KMS-11 (cell line): ENCODE results near the gene AIRE.

ENCODE experiments used
- H2AFZ ChIP-seq: fragments of 200-600 bp; sonication (generic); 2 replicates; pipeline ENCODE4 v1.6.1; 2016; ENCODE audit warnings: antibody characterized with exemption, mixed run types, low read depth
- H3K27ac ChIP-seq: fragments of 200-600 bp; sonication (generic); 2 replicates; pipeline ENCODE4 v1.6.1; 2016; ENCODE audit warnings: mild to moderate bottlenecking, mixed run types
- H3K27me3 ChIP-seq: fragments of 200-600 bp; sonication (generic); 2 replicates; pipeline ENCODE4 v1.6.1; 2017; ENCODE audit warnings: mild to moderate bottlenecking, low read depth, mixed run types, moderate library complexity; ENCODE audit not compliant: insufficient read depth
- H3K36me3 ChIP-seq: fragments of 200-600 bp; sonication (generic); 2 replicates; pipeline ENCODE4 v1.6.1; 2017; ENCODE audit warnings: mild to moderate bottlenecking, mixed run types; ENCODE audit not compliant: insufficient read depth
- H3K4me1 ChIP-seq: fragments of 200-600 bp; sonication (generic); 2 replicates; pipeline ENCODE4 v1.6.1; 2016; ENCODE audit warnings: mild to moderate bottlenecking, low read depth, mixed run types; ENCODE audit not compliant: poor library complexity, severe bottlenecking
- H3K4me2 ChIP-seq: fragments of 200-600 bp; sonication (generic); 2 replicates; pipeline ENCODE4 v1.7.0; 2016; ENCODE audit warnings: mild to moderate bottlenecking, mixed run types
- H3K4me3 ChIP-seq: fragments of 200-600 bp; sonication (generic); IDR thresholded peaks from 2 replicates; pipeline ENCODE4 v1.6.1; 2017; ENCODE audit warnings: low read depth, low read length, mixed read lengths; ENCODE audit not compliant: insufficient read depth
- H3K79me2 ChIP-seq: fragments of 200-600 bp; sonication (generic); 2 replicates; pipeline ENCODE4 v1.6.1; 2016; ENCODE audit warnings: low read depth, mixed run types; ENCODE audit not compliant: insufficient read depth
- H3K9ac ChIP-seq: fragments of 200-600 bp; sonication (generic); 2 replicates; pipeline ENCODE4 v1.6.1; 2016; ENCODE audit warnings: mild to moderate bottlenecking, mixed run types
- H4K20me1 ChIP-seq: fragments of 200-600 bp; sonication (generic); 2 replicates; pipeline ENCODE4 v1.6.1; 2016; ENCODE audit warnings: mild to moderate bottlenecking, mixed run types; ENCODE audit not compliant: insufficient read depth
- TF ChIP-seq, protein P1 (sequence below): fragments of 200-600 bp; sonication (generic); conservative IDR thresholded peaks from 2 replicates; pipeline ENCODE4 v1.6.1; 2017; ENCODE audit warnings: low read depth, mild to moderate bottlenecking, antibody characterized with exemption, low read length, moderate library complexity, mixed read lengths

Gene AIRE

DNA sequence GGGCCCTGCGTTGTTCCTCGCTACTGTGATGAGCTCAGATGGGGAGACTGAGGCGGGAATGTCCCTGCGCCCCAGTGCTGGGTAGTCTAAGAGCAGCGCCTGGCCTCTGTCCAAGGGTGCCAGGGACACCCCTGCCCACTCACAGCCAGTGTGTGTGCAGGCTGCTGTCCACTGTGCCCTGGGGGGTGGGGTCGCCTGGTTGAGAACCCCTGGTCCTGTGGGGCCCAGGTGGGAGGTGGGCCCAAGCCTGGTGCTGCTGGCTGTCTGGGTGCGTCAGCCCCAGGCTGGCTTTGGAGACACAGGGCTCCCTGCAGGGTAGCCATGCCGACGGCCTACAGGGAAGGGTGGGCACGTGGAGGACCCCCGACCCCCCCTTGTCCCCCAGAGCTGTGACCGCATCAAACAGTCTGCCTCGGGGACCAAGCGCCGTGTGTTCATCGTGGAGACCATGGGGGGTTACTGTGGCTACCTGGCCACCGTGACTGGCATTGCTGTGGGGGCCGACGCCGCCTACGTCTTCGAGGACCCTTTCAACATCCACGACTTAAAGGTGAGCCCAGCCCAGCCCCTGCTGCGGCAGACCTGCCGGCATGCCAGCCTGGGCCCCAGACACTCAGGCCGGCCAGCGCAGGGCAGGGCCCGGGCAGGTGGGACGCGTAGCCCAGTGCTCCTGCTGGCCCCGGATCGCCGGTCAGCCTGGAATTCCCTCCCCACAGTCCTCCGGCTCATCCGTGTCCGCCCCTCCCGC, 38.6 kb downstream of the AIRE start:
- Histone ChIP-seq H3K27ac (no peak overlapping the region), H3K27me3 (no peaks in the 10 kb centered on the region), H3K4me3 (no peak overlapping the region), H3K4me2 (no peak overlapping the region), H3K79me2 (no peaks in the 10 kb centered on the region), H3K4me1 (no peaks in the 10 kb centered on the region), H3K9ac (no peak overlapping the region), H2AFZ (no peak overlapping the region), H4K20me1 (no peaks in the 10 kb centered on the region), H3K36me3 (no peaks in the 10 kb centered on the region)
- TF ChIP-seq, protein P1, sequence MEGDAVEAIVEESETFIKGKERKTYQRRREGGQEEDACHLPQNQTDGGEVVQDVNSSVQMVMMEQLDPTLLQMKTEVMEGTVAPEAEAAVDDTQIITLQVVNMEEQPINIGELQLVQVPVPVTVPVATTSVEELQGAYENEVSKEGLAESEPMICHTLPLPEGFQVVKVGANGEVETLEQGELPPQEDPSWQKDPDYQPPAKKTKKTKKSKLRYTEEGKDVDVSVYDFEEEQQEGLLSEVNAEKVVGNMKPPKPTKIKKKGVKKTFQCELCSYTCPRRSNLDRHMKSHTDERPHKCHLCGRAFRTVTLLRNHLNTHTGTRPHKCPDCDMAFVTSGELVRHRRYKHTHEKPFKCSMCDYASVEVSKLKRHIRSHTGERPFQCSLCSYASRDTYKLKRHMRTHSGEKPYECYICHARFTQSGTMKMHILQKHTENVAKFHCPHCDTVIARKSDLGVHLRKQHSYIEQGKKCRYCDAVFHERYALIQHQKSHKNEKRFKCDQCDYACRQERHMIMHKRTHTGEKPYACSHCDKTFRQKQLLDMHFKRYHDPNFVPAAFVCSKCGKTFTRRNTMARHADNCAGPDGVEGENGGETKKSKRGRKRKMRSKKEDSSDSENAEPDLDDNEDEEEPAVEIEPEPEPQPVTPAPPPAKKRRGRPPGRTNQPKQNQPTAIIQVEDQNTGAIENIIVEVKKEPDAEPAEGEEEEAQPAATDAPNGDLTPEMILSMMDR: no peak

DNA sequence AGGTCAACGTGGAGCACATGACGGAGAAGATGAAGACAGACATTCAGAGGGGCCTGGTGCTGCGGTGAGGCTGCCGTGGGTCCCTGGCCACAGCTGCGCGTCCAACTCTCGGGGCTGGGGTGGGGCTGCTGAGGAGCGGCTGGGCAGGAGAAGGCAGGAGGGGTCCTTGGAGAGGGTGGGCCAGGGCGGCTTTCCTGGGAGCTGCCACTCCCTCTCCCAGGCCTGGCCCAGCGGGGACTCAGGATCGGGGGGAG, 39.1 kb downstream of the AIRE start:
- Histone ChIP-seq H4K20me1 (no peaks in the 10 kb centered on the region), H3K27ac (no peak overlapping the region), H3K9ac (no peak overlapping the region), H3K4me1 (no peaks in the 10 kb centered on the region), H3K27me3 (no peaks in the 10 kb centered on the region), H2AFZ (no peak overlapping the region), H3K4me2 (no peak overlapping the region), H3K4me3 (no peak overlapping the region), H3K79me2 (no peaks in the 10 kb centered on the region), H3K36me3 (no peaks in the 10 kb centered on the region)
- TF ChIP-seq, protein P1: no peak

DNA sequence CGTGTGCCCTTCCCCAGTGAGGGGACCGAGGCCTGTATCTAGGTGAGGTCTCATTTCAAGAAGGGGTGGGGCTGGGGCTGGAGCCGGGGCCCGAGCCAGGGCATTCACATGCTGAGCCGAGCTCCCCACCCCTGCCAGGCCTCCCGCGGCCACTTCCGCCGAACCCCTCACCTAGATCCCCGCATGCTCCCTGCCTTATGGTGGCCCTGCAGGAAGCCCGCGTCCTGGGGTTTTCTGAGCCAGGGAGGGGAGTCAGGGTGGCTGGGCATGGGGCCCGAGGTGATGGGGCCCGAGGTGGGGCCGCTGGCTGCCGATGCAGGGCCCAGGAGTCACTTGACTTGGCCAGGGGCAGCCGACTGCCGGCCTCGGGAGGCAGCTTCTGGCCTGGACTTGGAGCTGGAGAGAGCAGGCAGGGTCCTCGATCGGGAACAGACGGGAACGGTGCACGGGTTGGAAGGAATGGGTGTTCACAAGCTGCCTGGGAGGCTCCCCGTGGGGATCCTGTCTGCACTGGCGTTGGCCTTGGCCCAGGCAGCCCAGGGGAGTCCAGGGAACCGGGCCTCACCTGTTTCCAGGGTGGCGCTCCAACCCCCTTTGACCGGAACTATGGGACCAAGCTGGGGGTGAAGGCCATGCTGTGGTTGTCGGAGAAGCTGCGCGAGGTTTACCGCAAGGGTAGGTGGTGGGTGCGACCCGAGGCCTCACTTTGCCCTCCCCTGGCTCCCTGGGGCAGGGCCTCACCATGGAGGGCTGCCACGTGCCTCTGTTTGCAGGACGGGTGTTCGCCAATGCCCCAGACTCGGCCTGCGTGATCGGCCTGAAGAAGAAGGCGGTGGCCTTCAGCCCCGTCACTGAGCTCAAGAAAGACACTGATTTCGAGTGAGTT, 40.0 kb downstream of the AIRE start:
- no peak overlapping the region for H3K9ac ChIP-seq
- H4K20me1 ChIP-seq: no peaks in the 10 kb centered on the region
- H2AFZ ChIP-seq: no peak overlapping the region
- H3K4me3 ChIP-seq: no peak overlapping the region
- H3K4me1 ChIP-seq: no peaks in the 10 kb centered on the region
- H3K79me2 ChIP-seq: no peaks in the 10 kb centered on the region
- H3K4me2 ChIP-seq: no peak overlapping the region
- TF ChIP-seq, protein P1: no peak
- H3K27me3 ChIP-seq: no peaks in the 10 kb centered on the region
- H3K27ac ChIP-seq: no peak overlapping the region
- no peaks in the 10 kb centered on the region for H3K36me3 ChIP-seq

DNA sequence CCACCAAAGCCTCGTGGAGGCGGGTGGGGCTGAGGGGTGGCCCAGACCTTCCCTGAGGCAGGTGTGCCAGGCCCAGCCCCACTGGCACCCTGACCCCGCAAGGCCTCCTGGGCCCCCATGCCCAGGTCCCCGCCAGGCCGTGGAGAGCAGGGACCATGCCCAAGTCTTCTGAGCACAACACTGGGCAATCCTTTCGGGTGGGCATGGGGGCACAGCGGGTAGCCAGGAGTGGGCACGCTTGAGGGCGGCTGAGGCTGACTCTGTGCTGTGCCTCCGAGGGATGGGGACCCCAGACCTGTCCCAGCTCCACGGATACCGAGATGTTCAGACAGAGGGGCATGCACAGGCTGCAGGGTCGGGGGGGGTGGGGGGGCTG, 40.6 kb downstream of the AIRE start:
- H3K9ac ChIP-seq: no peak overlapping the region
- H4K20me1 ChIP-seq: no peaks in the 10 kb centered on the region
- no peak overlapping the region for H2AFZ ChIP-seq
- no peak overlapping the region for H3K4me2 ChIP-seq
- no peak overlapping the region for H3K4me3 ChIP-seq
- no peaks in the 10 kb centered on the region for H3K36me3 ChIP-seq
- TF ChIP-seq, protein P1: no peak
- no peaks in the 10 kb centered on the region for H3K27me3 ChIP-seq
- H3K79me2 ChIP-seq: no peaks in the 10 kb centered on the region
- no peaks in the 10 kb centered on the region for H3K4me1 ChIP-seq
- no peak overlapping the region for H3K27ac ChIP-seq
